Stomach (tissue), 4 donors: ENCODE measurements around the gene VMP1.

Experiments
- EP300 ChIP-seq: sonication (generic); formaldehyde crosslinking; IDR thresholded peaks from one replicate; pipeline ENCODE4 v1.6.1; 2017; ENCODE audit warnings: antibody characterized with exemption
- POLR2A ChIP-seq, 4 donors: fragments of 450-650 bp; IDR thresholded peaks; one replicate each; pipeline ENCODE4 v1.6.1; 2016; ENCODE audit warnings: antibody characterized with exemption in 4 of 4, control low read depth in 2 of 4, mild to moderate bottlenecking in 1 of 4, moderate library complexity in 1 of 4
- POLR2AphosphoS5 ChIP-seq, 3 donors: sonication (generic); formaldehyde crosslinking; IDR thresholded peaks; one replicate each; pipeline ENCODE4 v1.6.1; 2016; ENCODE audit warnings: antibody characterized with exemption in 3 of 3
- TF ChIP-seq, protein P1 (sequence below), 7 experiments: fragments of 450-650 bp in 4 of 7; fragments of 200-600 bp in 3 of 7; sonication (generic) in 3 of 7; IDR thresholded peaks; one replicate each; pipeline ENCODE4 v1.5.1; 2016 to 2019; ENCODE audit warnings: antibody characterized with exemption in 7 of 7, control low read depth in 2 of 7, mild to moderate bottlenecking in 1 of 7

- TF ChIP-seq, protein P1, sequence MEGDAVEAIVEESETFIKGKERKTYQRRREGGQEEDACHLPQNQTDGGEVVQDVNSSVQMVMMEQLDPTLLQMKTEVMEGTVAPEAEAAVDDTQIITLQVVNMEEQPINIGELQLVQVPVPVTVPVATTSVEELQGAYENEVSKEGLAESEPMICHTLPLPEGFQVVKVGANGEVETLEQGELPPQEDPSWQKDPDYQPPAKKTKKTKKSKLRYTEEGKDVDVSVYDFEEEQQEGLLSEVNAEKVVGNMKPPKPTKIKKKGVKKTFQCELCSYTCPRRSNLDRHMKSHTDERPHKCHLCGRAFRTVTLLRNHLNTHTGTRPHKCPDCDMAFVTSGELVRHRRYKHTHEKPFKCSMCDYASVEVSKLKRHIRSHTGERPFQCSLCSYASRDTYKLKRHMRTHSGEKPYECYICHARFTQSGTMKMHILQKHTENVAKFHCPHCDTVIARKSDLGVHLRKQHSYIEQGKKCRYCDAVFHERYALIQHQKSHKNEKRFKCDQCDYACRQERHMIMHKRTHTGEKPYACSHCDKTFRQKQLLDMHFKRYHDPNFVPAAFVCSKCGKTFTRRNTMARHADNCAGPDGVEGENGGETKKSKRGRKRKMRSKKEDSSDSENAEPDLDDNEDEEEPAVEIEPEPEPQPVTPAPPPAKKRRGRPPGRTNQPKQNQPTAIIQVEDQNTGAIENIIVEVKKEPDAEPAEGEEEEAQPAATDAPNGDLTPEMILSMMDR (IDR thresholded peaks at IDR 0.05), result no peak
- TF ChIP-seq POLR2A (IDR thresholded peaks at IDR 0.05), result no peak
- TF ChIP-seq EP300, result no peak
- no peak for TF ChIP-seq POLR2AphosphoS5 (IDR thresholded peaks at IDR 0.05)
Observed at GRCh38 chr17:59763861-59764260, 56.4 kb downstream of the VMP1 start.
